Hypothalamus (tissue), 51 donors: ENCODE data around the gene FBXO36.
"Not testable (repeated sequence)": the region's sequence is repeated elsewhere in the genome, so short reads cannot be mapped to it uniquely, and the experiment has no call there.

Experiments
- DNase-seq, 51 donors: peaks; one replicate each; lab custom pipeline; 2025; lab: John Stamatoyannopoulos, UW

Gene FBXO36

GRCh38 chr2:229922449-229923386 lies at the start of gene FBXO36:
Gene FBXO36, plus strand, starts transcription at chr2:229922503. Its CDS starts 11 bp downstream, at chr2:229922514.
- DNase-seq, result peak in 41 of 51 donors; percentile 53 to 99 (median 89)

GRCh38 chr2:229873123-229873581 lies 49.2 kb upstream of the FBXO36 start:
- no peak for DNase-seq

- no peak for DNase-seq
These were observed 47.7 kb upstream of the FBXO36 start for GRCh38 chr2:229874647-229875046.

GRCh38 chr2:229875549-229875948 lies 46.8 kb upstream of the FBXO36 start:
- no peak for DNase-seq

- DNase-seq, result no peak
These were observed 42.9 kb upstream of the FBXO36 start for GRCh38 chr2:229879191-229879950.

- DNase-seq, result no peak
These were observed 41.3 kb upstream of the FBXO36 start for GRCh38 chr2:229880892-229881586.

- DNase-seq, result no peak
These were observed 39.7 kb upstream of the FBXO36 start for GRCh38 chr2:229882583-229882982.

- no peak for DNase-seq
These were observed 37.3 kb upstream of the FBXO36 start for GRCh38 chr2:229884775-229885699.

GRCh38 chr2:229887441-229887840 lies 34.9 kb upstream of the FBXO36 start:
- DNase-seq, result no peak

GRCh38 chr2:229888031-229888430 lies 34.3 kb upstream of the FBXO36 start:
- DNase-seq, result no peak

GRCh38 chr2:229889023-229889422 lies 33.3 kb upstream of the FBXO36 start:
- no peak for DNase-seq

- DNase-seq, result no peak
These were observed 25.4 kb upstream of the FBXO36 start for GRCh38 chr2:229896857-229897256.

GRCh38 chr2:229899604-229900003 lies 22.7 kb upstream of the FBXO36 start:
- no peak for DNase-seq

GRCh38 chr2:229900012-229900411 lies 22.3 kb upstream of the FBXO36 start:
- DNase-seq, result no peak

GRCh38 chr2:229900514-229900913 lies 21.8 kb upstream of the FBXO36 start:
- not testable (repeated sequence) for DNase-seq

GRCh38 chr2:229901819-229902218 lies 20.5 kb upstream of the FBXO36 start:
- DNase-seq, result no peak

- DNase-seq, result no peak
These were observed 19.3 kb upstream of the FBXO36 start for GRCh38 chr2:229903037-229903436.

GRCh38 chr2:229905601-229906000 lies 16.7 kb upstream of the FBXO36 start:
- no peak for DNase-seq

GRCh38 chr2:229909090-229909489 lies 13.2 kb upstream of the FBXO36 start:
- DNase-seq, result no peak
